HepG2 (cell line): ENCODE data around the gene OR6N1. TPM values are rescaled to one million over a fixed set of nuclear protein-coding genes. Genes with fewer than 3 reads are reported as not detected.

Experiments used
- ATAC-seq: fragments of 200-7000 bp; cut with Tn5 transposase; 3 replicates; pipeline ENCODE4 v1.9.1; 2020; ENCODE audit warnings: mild to moderate bottlenecking, moderate library complexity
- BruUV-seq: library from RNA; stranded (reverse); fragments of 400-500 nt; replicated peaks from 2 replicates; lab custom pipeline; 2021; lab: Mats Ljungman, UMichigan
- CTCF ChIA-PET: fragments of 300-600 bp; formaldehyde crosslinking; extraction: SDS; loops from one replicate; lab custom pipeline; 2021; ENCODE audit warnings: low total read pairs, inconsistent platforms, low intra/inter-chr PET ratio; lab: Yijun Ruan, JAX
- POLR2A ChIA-PET: fragments of 350-600 bp; sonication (Branson Sonifier 250); formaldehyde crosslinking; loops from one replicate; lab custom pipeline; 2020; ENCODE audit warnings: antibody characterized with exemption, inconsistent platforms; lab: Yijun Ruan, JAX
- DNase-seq: peaks from one replicate; pipeline ENCODE4 v3.0.0-alpha.2; 2015; ENCODE audit warnings: low spot score
- FAIRE-seq: peaks from 3 replicates; lab custom pipeline; 2011; peaks lifted over from hg19 to GRCh38; lab: Jason Lieb, UNC
- H2AFZ ChIP-seq: one replicate; pipeline ENCODE4 v1.6.1; 2011; ENCODE audit warnings: low read length, inconsistent platforms
- H3K27ac ChIP-seq: fragments of 300-600 bp; 3 replicates; pipeline ENCODE4 v1.8.0; 2011; ENCODE audit warnings: mixed run types, mild to moderate bottlenecking, mixed read lengths, low read length, inconsistent platforms; ENCODE audit not compliant: insufficient read depth; ENCODE audit errors: extremely low read length
- H3K27me3 ChIP-seq, 2 experiments: fragments of 200-600 bp in 1 of 2; 2 replicates in 1 of 2; 3 replicates in 1 of 2; pipeline versions ENCODE4 v1.6.0 to v1.8.0; 2011; ENCODE audit warnings: low read length in 2 of 2, mild to moderate bottlenecking in 2 of 2, moderate library complexity in 2 of 2, inconsistent platforms in 1 of 2; ENCODE audit not compliant: insufficient read depth in 2 of 2, control insufficient read depth in 1 of 2
- H3K36me3 ChIP-seq, 2 experiments: fragments of 200-600 bp in 1 of 2; replicated peaks in 1 of 2; 2 replicates in 1 of 2; 3 replicates in 1 of 2; pipeline versions ENCODE4 v1.5.1 to v1.8.0; 2011; ENCODE audit warnings: low read length in 2 of 2, inconsistent platforms in 1 of 2; ENCODE audit not compliant: insufficient read depth in 2 of 2, control insufficient read depth in 1 of 2
- H3K4me1 ChIP-seq: 2 replicates; pipeline ENCODE4 v1.5.1; 2012; ENCODE audit warnings: low read length, inconsistent platforms; ENCODE audit not compliant: insufficient read depth
- H3K4me2 ChIP-seq: 2 replicates; pipeline ENCODE4 v1.6.0; 2011; ENCODE audit warnings: low read depth, low read length, inconsistent platforms
- H3K4me3 ChIP-seq, 3 experiments: fragments of 200-600 bp in 1 of 3; sonication (generic), shearing (Covaris generic) in 1 of 3; replicated peaks in 1 of 3; 2 replicates each; pipeline ENCODE4 v1.5.1; 2011 to 2016; ENCODE audit warnings: low read length in 3 of 3, inconsistent platforms in 2 of 3, low read depth in 2 of 3, mild to moderate bottlenecking in 2 of 3, control low read depth in 1 of 3, mixed read lengths in 1 of 3; ENCODE audit not compliant: insufficient read depth in 1 of 3
- H3K79me2 ChIP-seq: one replicate; pipeline ENCODE4 v1.6.1; 2011; ENCODE audit warnings: low read length, inconsistent platforms; ENCODE audit not compliant: insufficient read depth
- H3K9ac ChIP-seq: 2 replicates; pipeline ENCODE4 v1.6.0; 2011; ENCODE audit warnings: mild to moderate bottlenecking, low read depth, low read length, inconsistent platforms; ENCODE audit not compliant: insufficient read depth
- H3K9me3 ChIP-seq: 2 replicates; pipeline ENCODE4 v1.5.1; 2012; ENCODE audit warnings: mild to moderate bottlenecking, low read length
- H4K20me1 ChIP-seq: 2 replicates; pipeline ENCODE4 v1.6.0; 2011; ENCODE audit warnings: inconsistent platforms, mild to moderate bottlenecking, low read length, moderate library complexity; ENCODE audit not compliant: insufficient read depth
- AKNA ChIP-seq: sonication (generic); formaldehyde crosslinking; IDR thresholded peaks from 2 replicates; pipeline ENCODE4 v1.4.0; 2020; ENCODE audit warnings: missing genetic modification reagents, borderline replicate concordance
- BRCA1 ChIP-seq: sonication (generic); formaldehyde crosslinking; IDR thresholded peaks from 2 replicates; pipeline ENCODE4 v1.4.0; 2020; ENCODE audit warnings: missing genetic modification reagents
- MAFF ChIP-seq: IDR thresholded peaks from 2 replicates; pipeline ENCODE4 v1.6.1; 2011; ENCODE audit warnings: low read depth, low read length, improper control_type of control experiment
- NFKBIZ ChIP-seq: IDR thresholded peaks from 2 replicates; pipeline ENCODE4 v1.6.1; 2018; ENCODE audit warnings: missing genetic modification reagents, missing compliant biosample characterization
- NR2F6 ChIP-seq, 2 experiments: IDR thresholded peaks; 2 replicates each; pipeline ENCODE4 v1.6.1; 2016; ENCODE audit warnings: antibody characterized with exemption in 1 of 2, mild to moderate bottlenecking in 1 of 2
- RFX1 ChIP-seq: fragments of 450-650 bp; IDR thresholded peaks from 2 replicates; pipeline ENCODE4 v1.6.1; 2017
- SIN3A ChIP-seq: IDR thresholded peaks from 2 replicates; pipeline ENCODE4 v1.6.1; 2011; ENCODE audit warnings: low read depth, mild to moderate bottlenecking, control low read depth, low read length, borderline replicate concordance
- ZNF136 ChIP-seq: sonication (generic); formaldehyde crosslinking; IDR thresholded peaks from 2 replicates; pipeline ENCODE4 v1.8.1; 2022; ENCODE audit warnings: low read depth, mild to moderate bottlenecking, moderate library complexity, missing genetic modification reagents
- ZNF143 ChIP-seq: sonication (generic); formaldehyde crosslinking; IDR thresholded peaks from 2 replicates; pipeline ENCODE4 v1.4.0; 2020; ENCODE audit warnings: missing genetic modification reagents
- ZNF276 ChIP-seq: sonication (generic); formaldehyde crosslinking; IDR thresholded peaks from 2 replicates; pipeline ENCODE4 v1.4.0; 2020; ENCODE audit warnings: mild to moderate bottlenecking, low read depth, missing genetic modification reagents
- ZNF598 ChIP-seq: sonication (generic); formaldehyde crosslinking; IDR thresholded peaks from 2 replicates; pipeline ENCODE4 v1.5.1; 2020; ENCODE audit warnings: mild to moderate bottlenecking, missing genetic modification reagents, borderline replicate concordance
- ZNF607 ChIP-seq: sonication (generic); formaldehyde crosslinking; IDR thresholded peaks from 2 replicates; pipeline ENCODE4 v1.5.1; 2020; ENCODE audit warnings: missing genetic modification reagents, mild to moderate bottlenecking, borderline replicate concordance
- WGBS: methylation state at CpG from one replicate; pipeline ENCODE4 v1.1.6; 2017; ENCODE audit warnings: low lambda C conversion rate; 5-methylcytosine and 5-hydroxymethylcytosine counted together
- in situ Hi-C: cut with HindIII; loops from 2 replicates; pipeline ENCODE4 v1.10.0; 2017; ENCODE audit warnings: low pct_unique_long_range_greater_than_20kb; ENCODE audit not compliant: extremely low pct_ligation_motif_present
- intact Hi-C: fragments of 100-400 bp; cut with micrococcal nuclease; formaldehyde crosslinking; loops from one replicate; pipeline ENCODE4 v1.10.0; 2022; ENCODE audit not compliant: unreplicated experiment
- polyA plus RNA-seq, 8 experiments: library from polyadenylated mRNA; depleted of rRNA in 3 of 8; stranded (reverse) in 7 of 8; unstranded in 1 of 8; fragments of >200 nt; fragmentation: Illumina TruSeq in 4 of 8; extraction: Trizol in 4 of 8; gene quantifications; 2 replicates each; pipeline versions ENCODE4 v1.2.1 to v1.2.3, GENCODE V29; 2011 to 2016; ENCODE audit warnings: low read depth in 4 of 8, missing spikeins in 1 of 8, mixed read lengths in 1 of 8; ENCODE audit not compliant: insufficient read depth in 1 of 8
- total RNA-seq, 5 experiments: library from RNA; depleted of rRNA; stranded (reverse); fragments of >200 nt; fragmentation: Illumina TruSeq; extraction: Trizol; gene quantifications; 2 replicates each; pipeline ENCODE4 v1.2.3, GENCODE V29; 2016; ENCODE audit warnings: low read depth in 1 of 5
- TF ChIP-seq, protein P1 (sequence below): sonication (generic); formaldehyde crosslinking; IDR thresholded peaks from 2 replicates; pipeline ENCODE4 v1.8.0; 2022; ENCODE audit warnings: low read depth, missing genetic modification reagents

OR6N1 gene
- total and polyA plus RNA-seq, 2 of the 13 experiments (the other 11 are each of a cell fraction or from before 2014, with no cell fraction given), result not detected

DNA sequence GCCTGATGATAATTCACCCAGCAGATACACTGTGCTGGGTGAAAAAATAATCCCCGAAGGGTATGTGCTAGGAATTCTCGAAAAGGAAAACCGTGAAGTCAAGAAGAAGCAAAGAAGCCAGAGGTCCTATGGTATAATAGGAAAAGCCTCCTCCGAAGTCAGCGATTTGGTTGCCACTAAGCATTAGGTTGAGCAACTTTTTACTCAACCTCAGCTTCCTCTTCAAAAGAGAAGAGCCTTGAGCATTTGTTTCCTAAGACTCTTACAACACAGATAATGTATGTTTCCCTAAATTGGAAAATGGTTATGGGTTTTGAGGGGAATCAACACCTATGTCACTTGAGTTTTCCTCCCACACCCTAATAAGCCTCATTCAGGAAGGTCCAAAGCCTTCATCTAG is 37.9 kb upstream of the OR6N1 start:
- Histone ChIP-seq H3K36me3 (no peaks in the 10 kb centered on the region), H3K4me1 (no peaks in the 10 kb centered on the region), H3K27ac (no peak overlapping the region), H3K9me3 (peaks cover 22% of the 10 kb centered on the region; the same call in 1 of the 2 replicates), H4K20me1 (no peaks in the 10 kb centered on the region), H3K9ac (no peak overlapping the region), H3K27me3 (no peaks in the 10 kb centered on the region), H3K79me2 (no peaks in the 10 kb centered on the region), H3K4me2 (no peak overlapping the region), H3K4me3 (no peak overlapping the region), H2AFZ (no peak overlapping the region)
- CTCF ChIA-PET, result no interaction called here
- POLR2A ChIA-PET, result no interaction called here
- intact Hi-C loops (no loop called here), in situ Hi-C loops (no loop called here)
- WGBS, result 1% methylated on average over 5 of the region's 5 CpGs
- FAIRE-seq (no peak), ATAC-seq (no peak), DNase-seq (no peak)
- BruUV-seq, result no TSS peak
- TF ChIP-seq ZNF607 (no peak), ZNF143 (no peak), AKNA (CRISPR knock-in tag) (no peak), MAFF (no peak), SIN3A (no peak), RFX1 (no peak), ZNF136 (CRISPR knock-in tag) (no peak), ZNF598 (no peak), NFKBIZ (CRISPR knock-in tag) (no peak), BRCA1 (no peak), NR2F6 (IDR thresholded peaks at IDR 0.05) (no peak), NR2F6 (CRISPR knock-in tag; IDR thresholded peaks at IDR 0.05) (no peak), ZNF276 (CRISPR knock-in tag) (no peak)
- TF ChIP-seq, protein P1, sequence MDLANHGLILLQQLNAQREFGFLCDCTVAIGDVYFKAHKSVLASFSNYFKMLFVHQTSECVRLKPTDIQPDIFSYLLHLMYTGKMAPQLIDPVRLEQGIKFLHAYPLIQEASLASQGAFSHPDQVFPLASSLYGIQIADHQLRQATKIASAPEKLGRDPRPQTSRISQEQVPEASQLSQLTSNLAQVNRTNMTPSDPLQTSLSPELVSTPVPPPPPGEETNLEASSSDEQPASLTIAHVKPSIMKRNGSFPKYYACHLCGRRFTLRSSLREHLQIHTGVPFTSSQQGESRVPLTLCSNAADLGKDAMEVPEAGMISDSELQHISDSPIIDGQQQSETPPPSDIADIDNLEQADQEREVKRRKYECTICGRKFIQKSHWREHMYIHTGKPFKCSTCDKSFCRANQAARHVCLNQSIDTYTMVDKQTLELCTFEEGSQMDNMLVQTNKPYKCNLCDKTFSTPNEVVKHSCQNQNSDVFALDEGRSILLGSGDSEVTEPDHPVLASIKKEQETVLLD (CRISPR knock-in tag), result no peak
